ENCODE data around the gene HS3ST5.

Gene HS3ST5

DNA sequence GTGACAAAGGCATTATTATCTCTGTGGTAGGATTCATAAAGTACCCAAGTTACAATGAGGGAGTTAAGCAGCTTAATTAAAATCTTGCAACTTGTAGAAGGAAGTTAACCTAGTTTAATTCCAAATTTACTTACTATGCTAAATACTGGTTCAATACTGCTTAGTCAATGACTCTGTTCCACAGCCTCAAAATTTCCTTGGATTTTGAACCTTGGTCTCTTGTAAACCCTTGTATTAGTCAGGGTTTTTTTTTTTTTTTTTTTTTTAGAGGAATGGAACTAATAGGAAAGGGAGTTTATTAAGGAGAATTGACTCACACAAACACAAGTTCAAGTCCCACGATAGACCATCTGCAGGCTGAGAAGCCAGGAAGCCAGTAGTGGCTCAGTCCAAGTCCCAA, 163.4 kb downstream of the HS3ST5 start:
- no peak overlapping the region for H3K4me3 ChIP-seq (ENCODE audit: low read depth, low read length)
- TF ChIP-seq, protein P1, sequence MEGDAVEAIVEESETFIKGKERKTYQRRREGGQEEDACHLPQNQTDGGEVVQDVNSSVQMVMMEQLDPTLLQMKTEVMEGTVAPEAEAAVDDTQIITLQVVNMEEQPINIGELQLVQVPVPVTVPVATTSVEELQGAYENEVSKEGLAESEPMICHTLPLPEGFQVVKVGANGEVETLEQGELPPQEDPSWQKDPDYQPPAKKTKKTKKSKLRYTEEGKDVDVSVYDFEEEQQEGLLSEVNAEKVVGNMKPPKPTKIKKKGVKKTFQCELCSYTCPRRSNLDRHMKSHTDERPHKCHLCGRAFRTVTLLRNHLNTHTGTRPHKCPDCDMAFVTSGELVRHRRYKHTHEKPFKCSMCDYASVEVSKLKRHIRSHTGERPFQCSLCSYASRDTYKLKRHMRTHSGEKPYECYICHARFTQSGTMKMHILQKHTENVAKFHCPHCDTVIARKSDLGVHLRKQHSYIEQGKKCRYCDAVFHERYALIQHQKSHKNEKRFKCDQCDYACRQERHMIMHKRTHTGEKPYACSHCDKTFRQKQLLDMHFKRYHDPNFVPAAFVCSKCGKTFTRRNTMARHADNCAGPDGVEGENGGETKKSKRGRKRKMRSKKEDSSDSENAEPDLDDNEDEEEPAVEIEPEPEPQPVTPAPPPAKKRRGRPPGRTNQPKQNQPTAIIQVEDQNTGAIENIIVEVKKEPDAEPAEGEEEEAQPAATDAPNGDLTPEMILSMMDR (IDR thresholded peaks at IDR 0.05; ENCODE audit: borderline replicate concordance, insufficient read depth, low read depth, low read length), result no peak

DNA sequence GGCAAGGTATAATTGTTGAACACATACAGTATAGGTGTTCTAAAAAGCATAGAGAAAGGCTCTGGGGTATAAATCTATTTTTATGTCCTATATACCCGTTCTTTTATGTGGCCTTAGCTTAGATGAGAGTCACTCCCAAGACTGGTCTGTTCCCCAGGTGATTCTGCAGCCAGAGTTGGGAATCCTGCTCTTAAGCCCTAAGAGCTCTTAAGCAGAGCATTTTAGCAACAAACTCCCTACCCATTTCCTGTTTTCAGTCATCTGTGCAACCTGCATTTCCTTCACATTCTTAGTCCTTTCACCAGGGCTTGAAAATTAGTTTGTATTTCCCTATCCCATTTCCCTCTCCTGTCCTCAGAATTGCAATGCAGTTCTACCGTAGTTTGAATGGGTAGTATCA, 166.1 kb downstream of the HS3ST5 start:
- TF ChIP-seq, protein P1 (IDR thresholded peaks at IDR 0.05; ENCODE audit: borderline replicate concordance, insufficient read depth, low read depth, low read length), result no peak
- no peak overlapping the region for H3K4me3 ChIP-seq (ENCODE audit: low read depth, low read length)

DNA sequence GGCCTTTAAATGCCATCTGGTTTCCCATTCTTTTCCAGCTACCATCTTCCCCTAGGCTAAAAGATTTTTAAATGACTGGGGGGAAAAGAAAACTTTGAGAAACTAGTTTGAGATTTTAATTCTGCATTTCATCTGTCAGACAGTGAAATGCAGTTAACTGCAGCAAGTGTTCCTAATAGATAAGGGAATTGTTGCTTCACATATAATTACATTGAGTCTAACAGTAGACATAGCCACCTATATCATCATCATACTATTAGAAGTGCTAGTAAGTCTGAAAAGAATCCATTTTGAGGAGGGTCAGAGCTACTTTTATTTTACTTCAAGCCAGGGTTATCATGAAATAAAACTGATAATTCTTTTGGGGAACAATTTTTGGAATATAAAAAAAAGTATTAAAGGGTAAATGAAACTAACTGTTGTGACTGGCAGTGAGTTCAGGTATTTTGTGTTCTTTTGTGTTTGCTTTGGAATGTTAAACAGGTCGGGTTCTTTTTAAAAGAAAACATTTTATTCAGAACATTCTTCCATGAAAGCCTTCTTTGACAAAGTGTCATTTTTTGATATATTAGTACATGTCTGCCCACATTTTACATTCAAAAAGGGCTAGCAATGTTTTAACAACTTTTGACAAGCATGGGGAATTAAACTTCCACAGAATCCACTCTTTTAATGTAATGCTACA, 170.1 kb downstream of the HS3ST5 start:
- TF ChIP-seq, protein P1 (IDR thresholded peaks at IDR 0.05; ENCODE audit: borderline replicate concordance, insufficient read depth, low read depth, low read length), result no peak
- no peak overlapping the region for H3K4me3 ChIP-seq (ENCODE audit: low read depth, low read length)

DNA sequence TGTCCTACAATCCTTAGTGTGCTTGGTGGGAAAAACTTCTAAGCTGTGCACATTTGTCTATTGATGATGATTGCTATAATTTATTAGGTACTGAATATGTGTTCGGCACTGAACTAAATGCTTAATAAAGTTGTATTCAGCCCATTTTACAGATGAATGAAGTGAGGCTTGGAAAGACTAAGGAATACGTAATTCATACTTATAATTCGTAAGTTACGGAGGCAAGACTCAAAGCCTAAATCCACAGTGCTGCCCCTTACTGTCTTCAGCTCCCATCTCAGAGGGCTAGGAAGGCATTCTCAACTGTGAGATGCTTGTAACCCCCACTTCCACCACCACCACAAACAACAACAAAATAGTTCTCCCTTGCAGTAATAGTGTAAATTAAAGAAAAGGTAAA, 171.3 kb downstream of the HS3ST5 start:
- TF ChIP-seq, protein P1 (IDR thresholded peaks at IDR 0.05; ENCODE audit: borderline replicate concordance, insufficient read depth, low read depth, low read length), result no peak

DNA sequence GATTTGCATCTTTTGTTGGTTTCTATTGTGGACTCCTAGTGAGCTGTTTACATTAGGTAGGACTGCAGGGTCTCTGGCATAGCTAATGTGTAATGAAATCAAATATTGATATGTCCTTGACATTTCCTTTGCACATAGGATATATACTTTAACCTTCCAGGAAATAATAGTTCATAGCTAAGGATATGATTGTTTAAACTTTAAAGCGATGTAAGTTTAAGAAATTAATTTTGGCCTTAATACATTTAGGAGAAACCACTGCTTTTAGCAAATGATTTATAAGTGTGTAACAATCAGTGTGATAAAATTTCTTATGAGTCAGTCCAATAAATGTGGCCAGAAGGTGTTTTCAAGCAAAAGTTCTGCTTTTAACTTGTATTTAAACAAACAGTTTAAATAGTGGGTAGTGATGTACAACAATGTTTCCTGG, 171.8 kb downstream of the HS3ST5 start:
- TF ChIP-seq, protein P1 (IDR thresholded peaks at IDR 0.05; ENCODE audit: borderline replicate concordance, insufficient read depth, low read depth, low read length), result no peak

More for the DNA sequence above, 171.3 kb downstream of the HS3ST5 start:
- H3K4me3 ChIP-seq (ENCODE audit: low read depth, low read length), result no peak overlapping the region

DNA sequence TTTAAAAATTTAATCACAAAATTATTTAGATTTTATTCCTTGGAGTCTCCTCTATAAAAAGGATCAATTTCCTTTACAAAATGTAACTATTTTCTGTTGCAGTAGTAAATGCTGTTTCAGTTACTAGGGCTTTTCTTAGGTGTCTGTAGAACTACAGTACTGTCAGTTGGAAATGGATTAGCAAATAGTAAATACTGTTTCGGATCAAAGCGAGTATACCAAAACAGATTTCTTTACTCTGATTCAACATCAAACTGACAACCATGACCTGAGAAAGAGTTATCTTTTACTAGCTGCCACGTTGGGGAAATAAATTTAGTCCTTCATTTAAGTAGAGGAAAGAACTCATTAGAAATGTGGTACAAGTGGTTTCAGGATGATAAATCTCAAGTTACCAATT, 172.5 kb downstream of the HS3ST5 start:
- no peak overlapping the region for H3K4me3 ChIP-seq (ENCODE audit: low read depth, low read length)
- TF ChIP-seq, protein P1 (IDR thresholded peaks at IDR 0.05; ENCODE audit: borderline replicate concordance, insufficient read depth, low read depth, low read length), result no peak

More for the DNA sequence above, 171.8 kb downstream of the HS3ST5 start:
- no peak overlapping the region for H3K4me3 ChIP-seq (ENCODE audit: low read depth, low read length)

DNA sequence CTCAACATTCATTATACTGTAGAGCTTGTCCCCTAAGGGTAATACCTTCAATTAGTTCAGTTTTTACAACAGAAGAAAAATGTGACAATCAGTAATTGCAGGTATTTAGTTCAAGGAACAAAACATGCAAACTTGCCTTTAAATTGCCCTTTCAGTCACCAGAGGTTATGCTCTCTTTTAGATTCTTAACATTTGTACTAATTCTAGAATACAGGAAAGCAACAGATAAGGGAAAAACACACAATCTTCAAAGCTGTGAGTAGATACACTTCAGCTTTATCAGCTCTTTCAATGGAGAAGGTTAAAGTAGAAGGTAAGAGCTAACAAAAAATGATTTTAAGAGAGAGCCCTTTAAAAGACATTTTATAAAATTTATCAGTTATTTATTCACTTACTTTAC, 173.1 kb downstream of the HS3ST5 start:
- H3K4me3 ChIP-seq (ENCODE audit: low read depth, low read length), result no peak overlapping the region
- TF ChIP-seq, protein P1 (IDR thresholded peaks at IDR 0.05; ENCODE audit: borderline replicate concordance, insufficient read depth, low read depth, low read length), result no peak
